HG02642 (cell line): ENCODE measurements around the gene NPTXR.
"Not testable (repeated sequence)": the region's sequence is repeated elsewhere in the genome, so short reads cannot be mapped to it uniquely, and the experiment has no call there.

Experiments used
- ATAC-seq: cut with Tn5 transposase; IDR thresholded peaks from one replicate; pipeline ENCODE4 v1.9.1; 2021; ENCODE audit warnings: mild to moderate bottlenecking; ENCODE audit not compliant: unreplicated experiment, poor library complexity

NPTXR gene

GRCh38 chr22:38854476-38854875 lies 10.6 kb upstream of the NPTXR start:
- ATAC-seq: not testable (repeated sequence)

- ATAC-seq: not testable (repeated sequence)
Measured at GRCh38 chr22:38853883-38854282, 10.1 kb upstream of the NPTXR start.

GRCh38 chr22:38853196-38853651 lies 9.4 kb upstream of the NPTXR start:
- no peak for ATAC-seq

GRCh38 chr22:38852522-38852921 lies 8.7 kb upstream of the NPTXR start:
- no peak for ATAC-seq

- no peak for ATAC-seq
Measured at GRCh38 chr22:38850941-38851849, 7.4 kb upstream of the NPTXR start.

GRCh38 chr22:38850399-38850798 lies 6.6 kb upstream of the NPTXR start:
- no peak for ATAC-seq

- ATAC-seq: no peak
Measured at GRCh38 chr22:38849811-38850210, 6.0 kb upstream of the NPTXR start.

- ATAC-seq: no peak
Measured at GRCh38 chr22:38846412-38846811, 2.6 kb upstream of the NPTXR start.

- ATAC-seq: no peak
Measured at GRCh38 chr22:38845004-38845740, 1.3 kb upstream of the NPTXR start.

GRCh38 chr22:38844315-38845003 lies 631 bp upstream of the NPTXR start:
- no peak for ATAC-seq

GRCh38 chr22:38843201-38843656 lies 599 bp downstream of the NPTXR start:
- no peak for ATAC-seq

GRCh38 chr22:38842512-38843200 lies 1.2 kb downstream of the NPTXR start:
- ATAC-seq: no peak

- ATAC-seq: no peak
Measured at GRCh38 chr22:38841635-38842034, 2.2 kb downstream of the NPTXR start.

- ATAC-seq: no peak
Measured at GRCh38 chr22:38841211-38841610, 2.6 kb downstream of the NPTXR start.

GRCh38 chr22:38840129-38840528 lies 3.7 kb downstream of the NPTXR start:
- no peak for ATAC-seq

GRCh38 chr22:38839686-38840085 lies 4.1 kb downstream of the NPTXR start:
- no peak for ATAC-seq

GRCh38 chr22:38837414-38837928 lies 6.4 kb downstream of the NPTXR start:
- ATAC-seq: no peak

GRCh38 chr22:38835888-38836301 lies 7.9 kb downstream of the NPTXR start:
- ATAC-seq: no peak

- no peak for ATAC-seq
Measured at GRCh38 chr22:38834991-38835390, 8.8 kb downstream of the NPTXR start.
